HG02571 (cell line): ENCODE data around the gene RNF220.
"Not testable (repeated sequence)": the region's sequence is repeated elsewhere in the genome, so short reads cannot be mapped to it uniquely, and the experiment has no call there.

Experiments
- ATAC-seq: cut with Tn5 transposase; IDR thresholded peaks from one replicate; pipeline ENCODE4 v1.9.1; 2021; ENCODE audit warnings: mild to moderate bottlenecking, moderate library complexity; ENCODE audit not compliant: unreplicated experiment

RNF220 gene

GRCh38 chr1:44648529-44649250, 243.6 kb downstream of the RNF220 start:
- ATAC-seq = no peak

- ATAC-seq = no peak
These were observed 244.7 kb downstream of the RNF220 start for GRCh38 chr1:44649788-44650158.

GRCh38 chr1:44650159-44650831, 245.2 kb downstream of the RNF220 start:
- no peak for ATAC-seq

GRCh38 chr1:44651069-44651468, 246.0 kb downstream of the RNF220 start:
- ATAC-seq = no peak

- no peak for ATAC-seq
These were observed 247.5 kb downstream of the RNF220 start for GRCh38 chr1:44652445-44653106.

GRCh38 chr1:44653107-44653964, 248.3 kb downstream of the RNF220 start:
- no peak for ATAC-seq

GRCh38 chr1:44654621-44655187, 249.6 kb downstream of the RNF220 start:
- ATAC-seq = no peak

GRCh38 chr1:44655609-44656008, 250.6 kb downstream of the RNF220 start:
- ATAC-seq = no peak

GRCh38 chr1:44659566-44659965, 254.5 kb downstream of the RNF220 start:
- no peak for ATAC-seq

- ATAC-seq = no peak
These were observed 255.1 kb downstream of the RNF220 start for GRCh38 chr1:44660176-44660575.

GRCh38 chr1:44661781-44662682, 257.0 kb downstream of the RNF220 start:
- no peak for ATAC-seq

- ATAC-seq = no peak
These were observed 257.6 kb downstream of the RNF220 start for GRCh38 chr1:44662683-44663030.

- no peak for ATAC-seq
These were observed 258.4 kb downstream of the RNF220 start for GRCh38 chr1:44663417-44663816.

- ATAC-seq = no peak
These were observed 259.8 kb downstream of the RNF220 start for GRCh38 chr1:44664730-44665370.

- ATAC-seq = not testable (repeated sequence)
These were observed 261.7 kb downstream of the RNF220 start for GRCh38 chr1:44666719-44667118.

- ATAC-seq = no peak
These were observed 265.9 kb downstream of the RNF220 start for GRCh38 chr1:44670751-44671640.

GRCh38 chr1:44672254-44672955, 267.4 kb downstream of the RNF220 start:
- no peak for ATAC-seq
